HepG2 (cell line): ENCODE measurements around the gene BRMS1. TPM values are rescaled to one million over a fixed set of nuclear protein-coding genes. Genes with fewer than 3 reads are reported as not detected.

Experiments used
- CREM ChIP-seq, 2 experiments: sonication (generic) in 1 of 2; formaldehyde crosslinking in 1 of 2; IDR thresholded peaks; 2 replicates each; pipeline versions ENCODE4 v1.4.0 to v1.6.1; 2016 to 2020; ENCODE audit warnings: antibody characterized with exemption in 1 of 2, mild to moderate bottlenecking in 1 of 2, missing genetic modification reagents in 1 of 2
- DR1 ChIP-seq: sonication (generic); formaldehyde crosslinking; IDR thresholded peaks from 2 replicates; pipeline ENCODE4 v1.8.0; 2021; ENCODE audit warnings: mild to moderate bottlenecking, missing genetic modification reagents, inconsistent platforms
- ERF ChIP-seq: IDR thresholded peaks from 2 replicates; pipeline ENCODE4 v1.6.1; 2018; ENCODE audit warnings: missing biosample characterization, missing genetic modification reagents
- HNF4A ChIP-seq: sonication (generic); formaldehyde crosslinking; IDR thresholded peaks from 2 replicates; pipeline ENCODE4 v1.4.0; 2020; ENCODE audit warnings: missing genetic modification reagents
- HNRNPUL1 ChIP-seq: fragments of 200-400 bp; formaldehyde crosslinking; IDR thresholded peaks from 2 replicates; pipeline ENCODE4 v1.6.1; 2017; ENCODE audit warnings: low read depth, mild to moderate bottlenecking, low read length, moderate library complexity
- JARID2 ChIP-seq: sonication (generic); formaldehyde crosslinking; IDR thresholded peaks from 2 replicates; pipeline ENCODE4 v1.8.1; 2023; ENCODE audit warnings: missing genetic modification reagents, inconsistent platforms; ENCODE audit not compliant: insufficient replicate concordance
- PRMT3 ChIP-seq: sonication (generic); formaldehyde crosslinking; IDR thresholded peaks from 2 replicates; pipeline ENCODE4 v1.8.1; 2022; ENCODE audit warnings: low read depth, mild to moderate bottlenecking, moderate library complexity, missing genetic modification reagents, borderline replicate concordance
- RELA ChIP-seq: sonication (generic); formaldehyde crosslinking; IDR thresholded peaks from 2 replicates; pipeline ENCODE4 v1.4.0; 2020; ENCODE audit warnings: missing genetic modification reagents
- SP140L ChIP-seq: sonication (generic); formaldehyde crosslinking; IDR thresholded peaks from 2 replicates; pipeline ENCODE4 v1.4.0; 2020; ENCODE audit warnings: missing genetic modification reagents, borderline replicate concordance
- TCF7L2 ChIP-seq: IDR thresholded peaks from 2 replicates; pipeline ENCODE4 v1.6.1; 2011; ENCODE audit warnings: mild to moderate bottlenecking, low read depth, low read length, moderate library complexity
- ZNF33B ChIP-seq: sonication (generic); formaldehyde crosslinking; IDR thresholded peaks from 2 replicates; pipeline ENCODE4 v1.5.1; 2020; ENCODE audit warnings: mild to moderate bottlenecking, missing genetic modification reagents
- ZNF709 ChIP-seq: sonication (generic); formaldehyde crosslinking; IDR thresholded peaks from 2 replicates; pipeline ENCODE4 v1.5.0; 2020; ENCODE audit warnings: mild to moderate bottlenecking, missing genetic modification reagents
- polyA plus RNA-seq, 8 experiments: library from polyadenylated mRNA; depleted of rRNA in 3 of 8; stranded (reverse) in 7 of 8; unstranded in 1 of 8; fragments of >200 nt; fragmentation: Illumina TruSeq in 4 of 8; extraction: Trizol in 4 of 8; gene quantifications; 2 replicates each; pipeline versions ENCODE4 v1.2.1 to v1.2.3, GENCODE V29; 2011 to 2016; ENCODE audit warnings: low read depth in 4 of 8, missing spikeins in 1 of 8, mixed read lengths in 1 of 8; ENCODE audit not compliant: insufficient read depth in 1 of 8
- total RNA-seq, 5 experiments: library from RNA; depleted of rRNA; stranded (reverse); fragments of >200 nt; fragmentation: Illumina TruSeq; extraction: Trizol; gene quantifications; 2 replicates each; pipeline ENCODE4 v1.2.3, GENCODE V29; 2016; ENCODE audit warnings: low read depth in 1 of 5
- TF ChIP-seq, protein P1 (sequence below): sonication (generic); formaldehyde crosslinking; IDR thresholded peaks from 2 replicates; pipeline ENCODE4 v1.4.0; 2020; ENCODE audit warnings: missing genetic modification reagents
- TF ChIP-seq, protein P2 (sequence below): sonication (generic); formaldehyde crosslinking; IDR thresholded peaks from 2 replicates; pipeline ENCODE4 v1.5.0; 2020; ENCODE audit warnings: mild to moderate bottlenecking, missing genetic modification reagents
- TF ChIP-seq, protein P3 (sequence below): sonication (generic); formaldehyde crosslinking; IDR thresholded peaks from 2 replicates; pipeline ENCODE4 v1.5.0; 2020; ENCODE audit warnings: mild to moderate bottlenecking, missing genetic modification reagents
- TF ChIP-seq, protein P4 (sequence below), 2 experiments: sonication (generic) in 1 of 2; formaldehyde crosslinking in 1 of 2; IDR thresholded peaks; 2 replicates each; pipeline versions ENCODE4 v1.4.0 to v1.6.1; 2018 to 2020; ENCODE audit warnings: missing genetic modification reagents in 2 of 2, borderline replicate concordance in 1 of 2, low read depth in 1 of 2, mild to moderate bottlenecking in 1 of 2, missing biosample characterization in 1 of 2
- TF ChIP-seq, protein P5 (sequence below): sonication (generic); formaldehyde crosslinking; IDR thresholded peaks from 2 replicates; pipeline ENCODE4 v1.5.1; 2020; ENCODE audit warnings: missing genetic modification reagents, mild to moderate bottlenecking, borderline replicate concordance

BRMS1 gene
- total and polyA plus RNA-seq, 2 of the 13 experiments (the other 11 are each of a cell fraction or from before 2014, with no cell fraction given), result 15.8 to 55.7 TPM

DNA sequence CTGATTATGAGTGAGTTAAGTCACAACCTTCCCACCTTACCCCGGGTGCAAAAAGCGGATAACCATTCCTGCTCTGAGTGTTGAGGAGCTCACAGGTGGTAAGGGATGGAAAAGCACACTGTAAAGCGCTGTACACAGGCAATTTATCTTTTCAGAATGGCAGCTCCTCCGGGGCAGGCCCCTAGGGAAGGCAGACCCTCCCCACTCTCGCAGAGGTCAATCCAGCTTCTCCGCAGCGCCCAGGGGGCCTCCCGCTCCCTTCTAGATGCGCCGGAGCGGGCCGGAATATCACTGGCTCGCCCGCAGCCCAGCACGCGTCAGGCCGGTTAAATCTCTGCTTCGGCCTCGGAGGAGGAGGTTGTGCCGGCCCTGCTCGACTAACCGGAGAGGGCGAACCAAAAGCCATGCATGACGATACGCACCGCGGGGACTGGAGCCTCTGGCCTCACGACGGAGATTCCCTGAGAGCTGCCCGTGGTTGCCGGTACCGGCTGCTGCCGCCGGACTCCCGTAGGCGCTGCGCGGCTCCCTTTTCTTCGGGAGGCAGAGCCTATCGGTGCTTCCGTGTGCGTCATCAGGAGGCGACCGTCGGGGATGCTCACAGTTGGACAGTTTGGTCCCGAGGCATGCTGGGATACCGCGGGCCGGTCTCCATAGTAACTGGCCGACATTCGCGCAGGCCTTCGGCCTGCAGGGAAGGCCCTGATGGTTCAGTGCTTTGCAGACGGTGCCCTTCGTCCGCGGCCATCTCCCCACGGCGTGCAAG lies at the start of gene BRMS1 (continued):
- TF ChIP-seq RELA (no peak), HNF4A (no peak), ZNF709 (CRISPR knock-in tag) (no peak), TCF7L2 (no peak), DR1 (CRISPR knock-in tag) (0 out of 2 replicates have a peak, but pooled peaks have one; percentile 67), HNRNPUL1 (no peak), SP140L (CRISPR knock-in tag) (no peak), JARID2 (CRISPR knock-in tag) (no peak), CREM (IDR thresholded peaks at IDR 0.05) (peak; percentile 99), CREM (CRISPR knock-in tag; IDR thresholded peaks at IDR 0.05) (peak; percentile 87), ERF (CRISPR knock-in tag) (peak; percentile 72; the same call in 1 of the 2 replicates), ZNF33B (no peak), PRMT3 (CRISPR knock-in tag) (no peak)
- TF ChIP-seq, protein P1, sequence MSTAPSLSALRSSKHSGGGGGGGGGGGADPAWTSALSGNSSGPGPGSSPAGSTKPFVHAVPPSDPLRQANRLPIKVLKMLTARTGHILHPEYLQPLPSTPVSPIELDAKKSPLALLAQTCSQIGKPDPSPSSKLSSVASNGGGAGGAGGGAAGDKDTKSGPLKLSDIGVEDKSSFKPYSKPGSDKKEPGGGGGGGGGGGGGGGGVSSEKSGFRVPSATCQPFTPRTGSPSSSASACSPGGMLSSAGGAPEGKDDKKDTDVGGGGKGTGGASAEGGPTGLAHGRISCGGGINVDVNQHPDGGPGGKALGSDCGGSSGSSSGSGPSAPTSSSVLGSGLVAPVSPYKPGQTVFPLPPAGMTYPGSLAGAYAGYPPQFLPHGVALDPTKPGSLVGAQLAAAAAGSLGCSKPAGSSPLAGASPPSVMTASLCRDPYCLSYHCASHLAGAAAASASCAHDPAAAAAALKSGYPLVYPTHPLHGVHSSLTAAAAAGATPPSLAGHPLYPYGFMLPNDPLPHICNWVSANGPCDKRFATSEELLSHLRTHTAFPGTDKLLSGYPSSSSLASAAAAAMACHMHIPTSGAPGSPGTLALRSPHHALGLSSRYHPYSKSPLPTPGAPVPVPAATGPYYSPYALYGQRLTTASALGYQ (CRISPR knock-in tag), result no peak
- TF ChIP-seq, protein P2, sequence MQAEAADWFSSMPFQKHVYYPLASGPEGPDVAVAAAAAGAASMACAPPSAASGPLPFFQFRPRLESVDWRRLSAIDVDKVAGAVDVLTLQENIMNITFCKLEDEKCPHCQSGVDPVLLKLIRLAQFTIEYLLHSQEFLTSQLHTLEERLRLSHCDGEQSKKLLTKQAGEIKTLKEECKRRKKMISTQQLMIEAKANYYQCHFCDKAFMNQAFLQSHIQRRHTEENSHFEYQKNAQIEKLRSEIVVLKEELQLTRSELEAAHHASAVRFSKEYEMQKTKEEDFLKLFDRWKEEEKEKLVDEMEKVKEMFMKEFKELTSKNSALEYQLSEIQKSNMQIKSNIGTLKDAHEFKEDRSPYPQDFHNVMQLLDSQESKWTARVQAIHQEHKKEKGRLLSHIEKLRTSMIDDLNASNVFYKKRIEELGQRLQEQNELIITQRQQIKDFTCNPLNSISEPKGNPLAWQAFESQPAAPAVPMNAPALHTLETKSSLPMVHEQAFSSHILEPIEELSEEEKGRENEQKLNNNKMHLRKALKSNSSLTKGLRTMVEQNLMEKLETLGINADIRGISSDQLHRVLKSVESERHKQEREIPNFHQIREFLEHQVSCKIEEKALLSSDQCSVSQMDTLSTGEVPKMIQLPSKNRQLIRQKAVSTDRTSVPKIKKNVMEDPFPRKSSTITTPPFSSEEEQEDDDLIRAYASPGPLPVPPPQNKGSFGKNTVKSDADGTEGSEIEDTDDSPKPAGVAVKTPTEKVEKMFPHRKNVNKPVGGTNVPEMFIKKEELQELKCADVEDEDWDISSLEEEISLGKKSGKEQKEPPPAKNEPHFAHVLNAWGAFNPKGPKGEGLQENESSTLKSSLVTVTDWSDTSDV, result no peak
- TF ChIP-seq, protein P3, sequence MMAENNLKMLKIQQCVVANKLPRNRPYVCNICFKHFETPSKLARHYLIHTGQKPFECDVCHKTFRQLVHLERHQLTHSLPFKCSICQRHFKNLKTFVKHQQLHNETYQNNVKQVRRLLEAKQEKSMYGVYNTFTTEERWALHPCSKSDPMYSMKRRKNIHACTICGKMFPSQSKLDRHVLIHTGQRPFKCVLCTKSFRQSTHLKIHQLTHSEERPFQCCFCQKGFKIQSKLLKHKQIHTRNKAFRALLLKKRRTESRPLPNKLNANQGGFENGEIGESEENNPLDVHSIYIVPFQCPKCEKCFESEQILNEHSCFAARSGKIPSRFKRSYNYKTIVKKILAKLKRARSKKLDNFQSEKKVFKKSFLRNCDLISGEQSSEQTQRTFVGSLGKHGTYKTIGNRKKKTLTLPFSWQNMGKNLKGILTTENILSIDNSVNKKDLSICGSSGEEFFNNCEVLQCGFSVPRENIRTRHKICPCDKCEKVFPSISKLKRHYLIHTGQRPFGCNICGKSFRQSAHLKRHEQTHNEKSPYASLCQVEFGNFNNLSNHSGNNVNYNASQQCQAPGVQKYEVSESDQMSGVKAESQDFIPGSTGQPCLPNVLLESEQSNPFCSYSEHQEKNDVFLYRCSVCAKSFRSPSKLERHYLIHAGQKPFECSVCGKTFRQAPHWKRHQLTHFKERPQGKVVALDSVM (CRISPR knock-in tag), result no peak; the same call in 1 of the 2 replicates
- TF ChIP-seq, protein P4, sequence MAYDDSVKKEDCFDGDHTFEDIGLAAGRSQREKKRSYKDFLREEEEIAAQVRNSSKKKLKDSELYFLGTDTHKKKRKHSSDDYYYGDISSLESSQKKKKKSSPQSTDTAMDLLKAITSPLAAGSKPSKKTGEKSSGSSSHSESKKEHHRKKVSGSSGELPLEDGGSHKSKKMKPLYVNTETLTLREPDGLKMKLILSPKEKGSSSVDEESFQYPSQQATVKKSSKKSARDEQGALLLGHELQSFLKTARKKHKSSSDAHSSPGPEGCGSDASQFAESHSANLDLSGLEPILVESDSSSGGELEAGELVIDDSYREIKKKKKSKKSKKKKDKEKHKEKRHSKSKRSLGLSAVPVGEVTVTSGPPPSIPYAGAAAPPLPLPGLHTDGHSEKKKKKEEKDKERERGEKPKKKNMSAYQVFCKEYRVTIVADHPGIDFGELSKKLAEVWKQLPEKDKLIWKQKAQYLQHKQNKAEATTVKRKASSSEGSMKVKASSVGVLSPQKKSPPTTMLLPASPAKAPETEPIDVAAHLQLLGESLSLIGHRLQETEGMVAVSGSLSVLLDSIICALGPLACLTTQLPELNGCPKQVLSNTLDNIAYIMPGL (CRISPR knock-in tag; IDR thresholded peaks at IDR 0.05; ENCODE audit: borderline replicate concordance in 1 of 2, low read depth in 1 of 2), result peak; percentile 65 to 88; a peak in 3 of 4 replicates
- TF ChIP-seq, protein P5, sequence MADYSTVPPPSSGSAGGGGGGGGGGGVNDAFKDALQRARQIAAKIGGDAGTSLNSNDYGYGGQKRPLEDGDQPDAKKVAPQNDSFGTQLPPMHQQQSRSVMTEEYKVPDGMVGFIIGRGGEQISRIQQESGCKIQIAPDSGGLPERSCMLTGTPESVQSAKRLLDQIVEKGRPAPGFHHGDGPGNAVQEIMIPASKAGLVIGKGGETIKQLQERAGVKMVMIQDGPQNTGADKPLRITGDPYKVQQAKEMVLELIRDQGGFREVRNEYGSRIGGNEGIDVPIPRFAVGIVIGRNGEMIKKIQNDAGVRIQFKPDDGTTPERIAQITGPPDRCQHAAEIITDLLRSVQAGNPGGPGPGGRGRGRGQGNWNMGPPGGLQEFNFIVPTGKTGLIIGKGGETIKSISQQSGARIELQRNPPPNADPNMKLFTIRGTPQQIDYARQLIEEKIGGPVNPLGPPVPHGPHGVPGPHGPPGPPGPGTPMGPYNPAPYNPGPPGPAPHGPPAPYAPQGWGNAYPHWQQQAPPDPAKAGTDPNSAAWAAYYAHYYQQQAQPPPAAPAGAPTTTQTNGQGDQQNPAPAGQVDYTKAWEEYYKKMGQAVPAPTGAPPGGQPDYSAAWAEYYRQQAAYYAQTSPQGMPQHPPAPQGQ, result no peak
